Activated CD4-positive, alpha-beta T cell treated with anti-CD3 and anti-CD28 coated beads for 1 hour (primary cell): ENCODE data around the gene USP2.
A peak's percentile ranks its signal among the peaks of the same experiment; 100 is the strongest.

Experiments used
- DNase-seq: peaks from one replicate; pipeline ENCODE4 v3.0.0-alpha.2; 2020

Gene USP2

DNA sequence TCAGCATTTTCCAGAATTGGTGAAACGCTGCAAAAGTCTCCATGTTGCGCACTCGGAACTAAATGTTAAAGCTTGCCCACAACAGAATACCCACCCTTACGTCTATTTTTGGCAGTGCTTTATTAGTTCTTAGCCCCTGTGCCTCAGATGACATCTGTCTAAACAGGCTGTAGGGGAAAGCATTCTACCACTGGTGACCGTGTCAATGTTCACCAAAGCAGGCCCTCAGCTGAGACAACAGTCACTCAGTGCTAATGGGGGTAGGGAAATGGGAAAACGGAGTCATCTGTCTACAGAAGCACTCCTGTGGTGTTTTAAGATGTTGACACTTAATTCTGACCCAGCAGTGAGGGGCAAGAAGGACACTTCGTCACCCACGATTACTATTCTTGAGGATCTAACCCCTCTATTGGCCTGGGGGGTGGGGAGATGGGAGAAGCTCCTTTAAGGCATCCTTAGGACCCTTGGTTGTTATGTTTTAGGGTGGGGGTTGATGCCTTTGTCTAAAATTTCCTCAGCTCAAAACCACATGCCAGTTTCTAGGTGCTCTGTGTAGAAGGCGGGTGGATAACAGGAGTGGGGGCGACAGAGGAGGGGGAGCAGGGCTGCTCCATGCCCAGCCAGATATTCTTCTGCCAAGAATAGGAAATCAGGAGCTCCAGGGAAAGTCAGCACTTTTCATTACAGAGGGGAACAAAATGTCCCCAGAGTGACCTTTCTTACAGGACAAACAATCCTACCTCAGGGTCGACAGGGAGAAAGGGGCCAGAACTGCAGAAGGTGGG is 19.4 kb downstream of the USP2 start:
- DNase-seq: no peak

DNA sequence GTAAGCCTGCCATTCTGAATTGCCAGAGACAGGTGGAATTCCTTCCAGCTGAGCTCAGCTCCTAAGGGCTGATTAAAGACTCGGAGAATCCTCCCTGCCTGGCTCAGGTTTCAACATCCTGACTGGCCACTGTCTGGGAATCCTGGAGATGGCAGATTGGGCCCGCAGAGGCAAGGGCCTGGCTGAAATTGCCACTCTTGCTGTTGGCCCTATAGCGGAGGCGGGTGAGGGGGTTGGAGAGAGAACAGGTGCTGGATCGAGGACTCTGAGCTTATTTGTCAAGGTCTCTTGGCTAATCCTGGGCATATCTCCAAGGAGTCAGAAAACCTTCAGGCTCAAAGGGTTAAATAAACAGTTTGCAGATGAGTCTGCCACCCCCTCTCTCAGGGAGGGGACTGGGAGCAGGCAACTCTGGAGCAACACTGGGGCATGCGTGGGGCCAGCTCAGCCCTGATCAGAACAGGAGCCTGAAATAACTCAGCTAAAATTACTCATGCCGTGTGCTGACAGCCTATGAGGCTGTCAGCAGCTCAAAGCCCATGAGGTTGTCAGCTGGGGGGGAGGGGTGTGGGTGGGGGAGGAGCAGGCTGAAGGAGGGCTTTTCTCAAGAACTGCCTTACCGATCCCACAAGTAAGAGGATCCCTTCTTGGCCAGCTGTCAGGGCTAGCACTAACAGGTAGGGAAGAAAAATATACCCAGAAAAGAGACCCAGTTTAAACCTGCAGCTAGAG is 20.3 kb downstream of the USP2 start:
- no peak for DNase-seq

DNA sequence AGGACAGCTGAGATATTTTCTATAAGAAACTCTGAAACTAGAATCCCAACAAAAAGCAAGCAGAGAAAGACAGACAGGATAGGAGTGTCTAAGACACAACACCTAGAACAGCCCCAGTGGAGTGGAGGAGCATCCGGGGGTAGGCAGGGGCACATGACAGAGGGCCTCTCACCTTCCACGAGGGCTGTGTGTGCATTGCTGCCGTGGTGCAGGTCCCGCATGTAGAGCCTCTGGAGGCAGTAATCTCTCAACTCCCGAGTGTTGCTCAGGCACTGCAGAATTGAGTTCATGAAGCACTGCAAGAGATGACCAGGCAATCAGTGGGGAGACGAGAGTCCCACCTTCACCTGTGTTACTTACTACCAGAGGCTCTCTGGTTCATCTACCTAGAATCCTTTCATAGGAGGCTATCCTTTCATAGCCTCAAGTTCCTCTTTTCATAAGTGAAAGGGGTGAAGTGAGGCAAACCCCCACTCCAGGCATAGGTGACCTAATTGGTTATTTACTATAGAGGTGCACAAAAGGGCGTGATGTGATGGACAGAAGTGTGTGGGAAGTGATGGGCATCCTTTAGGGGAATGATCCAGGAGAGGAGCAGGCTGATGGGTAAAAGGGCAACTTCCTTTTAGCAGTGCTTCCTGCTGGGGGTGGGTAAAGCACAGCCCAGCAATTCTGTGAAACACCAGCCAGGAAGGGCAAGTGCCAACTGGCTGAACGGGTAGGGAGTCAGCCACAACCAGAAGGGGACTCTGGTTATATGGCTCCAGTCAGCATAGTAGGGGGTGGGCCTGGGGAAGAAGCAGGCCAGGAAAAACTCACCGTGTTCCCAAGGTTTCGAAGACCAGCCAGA is 21.9 kb downstream of the USP2 start:
- no peak for DNase-seq

DNA sequence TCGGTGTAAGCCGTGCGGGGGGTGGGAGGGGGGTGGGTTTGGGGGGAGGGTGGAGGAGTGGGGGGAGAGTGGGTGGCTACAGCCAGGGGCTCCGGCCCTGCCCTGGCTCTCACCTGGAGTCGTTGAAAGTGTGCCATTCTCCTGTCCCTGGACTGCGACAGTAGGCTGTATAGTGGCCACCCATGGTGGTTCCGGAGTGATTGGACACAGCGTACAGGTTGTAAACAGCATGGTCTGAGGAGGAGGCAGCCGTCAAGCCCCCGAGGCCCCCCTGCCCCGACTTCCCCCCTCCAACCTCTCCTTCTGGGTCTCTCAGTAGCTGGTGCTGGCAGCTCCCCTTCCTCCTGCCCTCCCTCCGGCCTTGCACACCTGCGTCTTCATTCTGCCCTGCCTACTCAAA is 24.4 kb downstream of the USP2 start:
- DNase-seq: no peak

DNA sequence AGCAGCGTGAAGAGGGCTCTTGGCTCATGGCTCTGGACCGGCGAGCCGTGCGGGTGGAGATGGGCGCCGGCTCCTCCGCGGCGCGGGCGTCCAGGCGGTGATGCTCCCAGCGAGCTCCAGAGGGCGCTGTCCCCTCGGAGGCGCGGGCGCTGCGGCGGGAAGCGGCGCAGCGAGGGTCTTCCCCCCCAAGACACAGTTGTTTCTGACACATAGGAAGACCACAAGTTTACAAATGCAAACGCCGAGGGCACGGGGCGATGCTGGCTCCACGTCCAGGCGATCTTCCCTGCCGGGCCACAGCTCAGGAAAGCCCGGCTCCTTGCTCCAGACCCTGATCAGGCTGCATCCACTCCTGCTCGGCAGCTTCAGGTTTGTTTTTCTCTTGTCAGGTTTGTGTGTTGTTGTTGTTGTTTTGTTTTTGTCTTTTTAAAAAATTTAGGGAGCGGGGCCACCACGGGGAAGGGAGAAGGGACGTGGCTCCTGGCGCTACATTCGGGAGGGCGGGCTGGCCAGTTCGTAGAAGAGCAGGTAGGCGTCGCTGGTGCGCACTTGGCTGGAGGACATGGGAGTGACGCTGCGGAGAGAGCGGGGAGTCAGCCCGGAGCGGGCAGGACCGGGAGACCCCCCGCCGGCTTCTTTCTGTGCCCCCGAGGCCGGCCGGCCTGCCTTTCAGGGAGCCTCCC is 25.0 kb downstream of the USP2 start:
- peak; percentile 48 for DNase-seq

DNA sequence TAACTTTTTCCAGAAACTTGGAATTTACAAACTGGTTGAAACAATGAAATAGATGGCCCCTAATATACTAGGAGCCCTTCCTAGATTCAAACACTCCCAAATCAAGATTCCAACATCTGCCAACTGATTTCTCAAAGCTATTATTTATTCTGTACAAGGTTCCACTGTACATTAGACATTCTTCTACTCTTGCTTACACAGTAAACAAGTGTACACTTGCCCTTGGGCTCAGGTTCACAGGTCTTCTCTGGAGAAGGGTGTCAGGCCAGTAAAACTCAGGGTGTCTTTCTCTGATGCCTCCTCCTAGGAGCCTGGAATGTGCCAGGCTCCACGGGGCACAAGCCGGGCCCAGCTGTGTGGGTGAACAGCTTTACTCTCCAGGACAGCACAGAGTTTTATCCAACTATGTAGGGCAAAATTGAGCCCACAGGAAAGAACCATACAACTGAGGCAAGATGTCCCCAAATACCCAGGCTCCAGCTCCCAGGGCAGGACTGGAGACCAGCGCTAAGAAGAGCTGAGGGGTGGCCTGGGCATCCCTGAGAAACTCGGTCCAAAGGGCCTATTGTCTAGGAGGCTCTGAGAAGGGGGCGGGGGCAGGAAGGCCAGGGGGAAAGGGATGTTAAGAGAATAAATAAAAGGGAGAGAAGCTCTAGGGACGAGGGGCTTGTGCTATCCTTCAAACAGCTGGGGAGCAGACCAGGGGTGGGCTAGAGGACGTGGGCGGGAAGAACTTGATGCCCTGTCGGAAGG is 26.2 kb downstream of the USP2 start:
- no peak for DNase-seq

DNA sequence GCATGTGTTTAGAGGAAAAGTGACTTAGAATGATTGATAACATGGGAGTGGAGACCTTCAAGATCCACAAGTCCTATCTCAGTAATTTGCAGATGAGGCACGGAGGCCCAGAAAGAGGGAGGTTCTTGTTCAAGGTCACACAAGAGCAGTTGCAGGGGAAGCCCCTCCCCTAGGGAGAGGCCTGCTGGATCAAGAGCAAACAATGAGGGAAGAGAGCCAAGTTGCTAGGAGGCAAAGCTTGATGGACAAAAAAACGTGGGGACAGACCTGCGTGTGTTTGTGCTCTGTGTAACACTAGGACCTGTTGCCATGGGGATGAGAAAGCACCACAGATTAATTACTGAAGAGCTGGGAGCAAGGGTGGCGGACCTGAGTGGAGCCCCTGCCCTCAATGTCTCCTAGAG is 28.6 kb downstream of the USP2 start:
- DNase-seq: no peak

DNA sequence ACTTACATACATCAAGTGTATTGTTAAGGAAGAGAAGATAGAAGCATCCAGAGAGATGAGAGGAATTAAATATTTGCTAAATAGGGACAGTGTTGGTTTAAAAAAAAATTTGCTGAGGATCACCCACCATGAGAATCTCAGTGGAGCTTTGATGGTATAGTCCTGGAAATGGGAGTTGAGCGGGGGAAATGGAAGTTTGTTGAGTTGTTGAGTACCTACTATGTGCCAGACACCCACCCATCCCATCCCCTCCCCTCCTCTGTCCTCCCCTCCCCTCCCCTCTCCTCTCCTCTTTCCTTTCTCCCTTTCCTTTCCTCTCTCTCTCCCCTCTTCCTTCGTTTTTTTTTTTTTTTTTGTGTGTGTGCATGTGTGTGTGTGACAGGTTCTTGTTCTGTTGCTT is 30.3 kb downstream of the USP2 start:
- no peak for DNase-seq

DNA sequence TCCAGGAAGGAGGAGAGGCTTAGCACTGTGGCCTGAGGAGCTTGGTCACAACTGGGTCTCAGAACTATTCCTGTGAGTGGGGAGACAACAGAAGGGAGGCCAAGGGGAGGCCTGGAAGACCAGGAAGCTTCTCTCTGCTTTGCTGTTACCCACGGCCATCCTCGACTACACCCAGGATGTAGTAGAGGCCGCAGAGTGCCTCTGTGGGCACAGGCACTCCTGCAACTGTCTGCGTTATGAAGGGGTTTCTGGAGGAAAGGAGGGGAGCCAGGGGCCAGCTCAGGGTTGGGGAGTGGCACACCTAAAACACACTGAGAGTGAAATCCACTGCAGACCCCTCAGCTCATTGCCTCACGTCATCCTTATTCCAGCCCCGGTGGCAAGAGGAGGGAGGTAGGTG is 31.2 kb downstream of the USP2 start:
- DNase-seq: no peak

DNA sequence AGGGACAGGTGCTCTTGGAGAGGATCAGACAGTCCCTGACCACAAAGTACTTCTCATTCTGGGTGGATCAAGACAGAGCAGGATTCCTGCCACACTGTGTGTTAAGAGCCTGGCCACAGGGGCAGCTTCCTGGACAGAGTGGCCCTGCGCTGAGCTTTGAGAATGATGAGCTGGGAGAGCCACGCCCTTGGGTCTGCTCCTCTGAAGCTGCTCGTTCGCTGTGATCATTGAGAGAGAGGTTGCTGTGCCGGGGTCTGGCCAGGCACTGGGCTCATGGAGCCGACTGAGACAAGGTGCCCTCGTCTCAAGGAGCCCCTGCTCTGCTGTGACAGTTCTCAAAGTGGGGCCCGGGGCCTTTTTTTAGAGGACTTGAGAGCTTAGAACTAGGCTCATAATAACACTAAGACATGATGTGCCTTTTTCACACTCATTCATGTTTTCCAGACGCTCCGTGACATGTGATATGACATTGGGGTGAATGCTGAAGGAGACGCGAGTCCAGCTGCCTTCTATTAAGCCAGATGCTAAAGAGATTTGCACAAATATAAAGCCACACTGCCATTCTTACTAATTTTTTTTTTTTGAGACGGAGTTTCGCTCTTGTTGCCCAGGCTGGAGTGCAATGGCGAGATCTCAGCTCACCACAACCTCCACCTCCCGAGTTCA is 33.4 kb downstream of the USP2 start:
- DNase-seq: no peak

DNA sequence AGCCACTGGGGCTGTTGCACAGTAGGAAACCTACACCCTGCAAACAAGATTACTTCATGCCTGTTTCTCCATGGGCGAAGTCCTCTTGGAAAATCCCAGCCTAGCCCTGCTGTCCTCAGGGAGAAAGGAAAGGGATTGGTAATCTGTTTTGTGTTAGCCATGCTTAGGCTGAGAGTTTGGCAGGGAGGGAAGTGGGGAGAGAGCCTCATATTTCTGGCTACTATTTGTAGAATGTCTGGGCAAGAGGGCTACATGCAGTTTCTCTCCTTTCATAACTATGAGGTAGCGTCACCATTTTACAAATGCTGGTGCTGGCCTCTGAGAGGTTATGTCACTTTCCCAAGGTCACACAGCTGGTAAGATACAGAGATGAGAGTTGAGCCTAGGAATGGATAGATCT is 34.2 kb downstream of the USP2 start:
- no peak for DNase-seq

DNA sequence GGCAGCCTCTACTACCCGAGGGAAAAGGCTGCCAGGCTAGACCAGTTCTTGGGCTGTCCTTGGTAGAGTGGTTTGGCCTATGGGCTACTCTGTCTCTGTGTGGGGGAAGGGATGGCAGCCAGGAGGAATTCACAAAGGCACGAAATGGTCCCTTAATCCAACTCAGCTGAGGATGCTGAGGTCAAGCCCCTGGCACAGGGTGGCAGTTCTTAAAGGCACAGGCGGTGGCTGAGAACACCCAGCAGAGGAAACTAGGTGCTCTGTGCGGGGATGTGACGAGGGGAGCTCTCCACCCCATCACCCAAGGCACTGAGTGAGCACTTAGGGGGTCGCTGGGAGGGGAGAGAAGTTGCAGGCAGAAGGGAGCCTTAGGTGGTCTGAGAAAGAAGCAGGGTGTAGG is 34.9 kb downstream of the USP2 start, which contains the start of gene MFRP:
Gene MFRP, minus strand, starts transcription at position 101 of the 400 bp plus-strand sequence. CDS start 192 bp downstream, outside the sequence.
- DNase-seq: no peak

DNA sequence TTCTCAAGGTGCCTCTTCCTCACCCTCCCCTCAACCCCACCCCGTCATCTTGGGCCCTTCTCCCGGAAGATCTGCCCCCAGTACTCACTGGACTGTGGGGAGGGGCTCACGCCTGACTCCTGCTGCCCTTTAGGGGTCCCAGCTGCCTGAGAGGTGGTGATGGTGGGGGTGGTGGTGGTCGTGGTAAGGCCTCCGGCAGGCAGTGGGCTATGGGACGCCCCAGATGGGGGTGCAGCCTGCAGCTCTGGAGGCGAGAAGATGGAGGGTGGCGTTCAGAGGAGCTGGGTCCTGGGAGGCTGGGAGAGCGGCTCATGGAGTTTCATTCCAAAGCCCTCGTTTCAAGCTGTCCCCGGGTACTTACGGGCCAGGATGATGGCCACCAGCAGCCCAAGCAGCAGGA is 35.8 kb downstream of the USP2 start:
- no peak for DNase-seq

DNA sequence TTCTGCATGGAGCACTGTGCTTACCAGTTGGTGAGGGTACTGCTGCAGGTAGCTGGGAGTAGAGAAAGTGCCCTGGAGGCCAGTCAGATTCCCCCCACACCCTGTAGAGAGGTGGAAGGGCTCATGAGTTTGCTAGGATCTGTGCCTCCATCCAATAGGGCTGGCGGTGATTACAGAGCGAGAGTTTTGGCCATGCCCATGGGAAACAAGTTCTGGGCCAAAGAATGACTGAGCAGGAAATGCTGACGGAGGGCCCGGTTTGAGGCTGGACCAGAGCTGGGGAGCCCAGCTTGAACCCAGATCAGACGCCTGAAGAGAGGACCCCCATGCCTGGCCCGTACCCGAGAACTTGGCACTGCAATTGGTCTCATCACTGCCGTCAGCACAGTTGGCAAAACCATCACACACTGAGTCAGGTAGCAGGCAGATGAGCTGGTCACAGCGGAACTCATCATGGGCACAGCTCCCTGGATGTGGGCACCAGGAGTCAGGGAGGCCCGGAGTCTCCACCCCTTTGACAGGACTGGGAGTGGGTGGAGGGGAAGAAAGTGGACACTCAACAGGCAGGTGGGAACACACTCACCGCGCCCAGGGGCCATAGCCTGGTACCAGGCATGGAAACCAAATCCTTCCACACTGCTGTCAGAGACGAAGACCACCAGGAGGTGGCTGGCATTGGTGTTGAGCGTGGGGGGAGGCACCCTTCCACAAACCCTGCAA is 37.0 kb downstream of the USP2 start:
- no peak for DNase-seq

DNA sequence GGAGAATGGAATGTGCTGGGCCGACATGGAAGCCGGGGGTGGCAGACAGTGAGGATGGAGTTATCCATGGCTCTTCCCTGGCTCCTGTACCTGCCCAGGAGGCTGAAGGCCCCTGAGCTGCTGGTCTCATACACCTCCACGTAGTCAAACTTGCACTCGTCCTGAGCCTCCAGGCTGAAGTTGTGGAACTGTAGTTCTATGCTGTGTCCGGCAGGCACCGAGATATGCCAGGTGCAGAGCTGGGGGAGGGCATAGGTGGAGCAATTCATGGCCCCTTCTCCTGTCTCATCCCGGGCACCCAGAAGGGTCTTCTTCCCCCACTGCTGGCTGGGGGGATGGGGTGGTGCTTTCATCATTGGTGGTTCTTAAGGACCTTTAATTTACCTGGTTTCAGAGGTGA is 37.8 kb downstream of the USP2 start:
- no peak for DNase-seq

DNA sequence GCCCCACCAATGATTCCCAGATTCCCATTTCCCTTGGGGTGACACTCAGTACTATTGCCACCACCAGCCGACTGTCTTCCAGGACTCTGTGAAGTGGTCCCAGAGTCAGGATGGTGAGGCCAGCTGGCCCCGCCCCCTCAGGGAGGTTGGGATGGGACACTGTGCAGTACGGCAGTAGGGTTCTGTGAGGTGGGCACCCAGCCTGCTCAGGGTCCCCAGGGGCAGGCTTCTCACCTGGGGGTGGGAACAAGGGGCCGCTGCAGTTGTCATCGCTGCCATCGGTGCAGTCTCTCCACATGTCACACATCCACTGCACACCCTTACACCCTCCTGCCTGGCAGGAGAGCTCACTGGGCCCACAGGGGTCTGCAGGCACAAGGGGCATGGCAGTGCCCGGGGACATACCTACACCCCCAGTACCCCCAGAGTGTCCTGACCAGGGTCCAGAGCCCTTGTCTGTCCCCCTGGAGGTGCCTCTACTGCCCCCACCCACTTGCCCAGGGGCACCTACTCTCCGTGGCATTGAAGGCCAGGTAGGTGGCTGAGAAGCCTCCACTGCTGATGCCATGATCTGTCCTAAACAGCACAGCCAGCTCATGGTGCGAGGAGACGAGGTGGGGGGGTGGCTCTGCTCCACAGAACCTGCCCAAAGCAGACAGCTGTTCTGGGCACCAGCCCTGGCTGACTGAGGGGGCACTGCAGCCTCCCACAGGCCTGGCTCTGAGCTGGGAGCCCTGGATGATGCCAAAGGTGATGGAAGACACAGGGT is 38.9 kb downstream of the USP2 start:
- no peak for DNase-seq

DNA sequence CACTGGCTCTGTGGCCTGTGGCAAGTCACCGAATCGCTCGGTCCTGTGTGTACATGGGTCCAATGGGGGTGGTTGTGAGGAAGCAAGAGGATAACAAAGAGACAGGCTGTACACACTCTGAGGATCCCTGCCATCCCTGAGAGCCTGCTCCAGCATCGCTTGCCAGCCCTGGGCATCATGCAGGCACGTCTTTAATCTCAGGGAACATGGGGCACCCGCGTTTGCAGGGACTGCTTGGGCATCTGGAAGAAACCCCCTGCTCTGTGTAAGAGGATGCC is 39.5 kb downstream of the USP2 start:
- no peak for DNase-seq

DNA sequence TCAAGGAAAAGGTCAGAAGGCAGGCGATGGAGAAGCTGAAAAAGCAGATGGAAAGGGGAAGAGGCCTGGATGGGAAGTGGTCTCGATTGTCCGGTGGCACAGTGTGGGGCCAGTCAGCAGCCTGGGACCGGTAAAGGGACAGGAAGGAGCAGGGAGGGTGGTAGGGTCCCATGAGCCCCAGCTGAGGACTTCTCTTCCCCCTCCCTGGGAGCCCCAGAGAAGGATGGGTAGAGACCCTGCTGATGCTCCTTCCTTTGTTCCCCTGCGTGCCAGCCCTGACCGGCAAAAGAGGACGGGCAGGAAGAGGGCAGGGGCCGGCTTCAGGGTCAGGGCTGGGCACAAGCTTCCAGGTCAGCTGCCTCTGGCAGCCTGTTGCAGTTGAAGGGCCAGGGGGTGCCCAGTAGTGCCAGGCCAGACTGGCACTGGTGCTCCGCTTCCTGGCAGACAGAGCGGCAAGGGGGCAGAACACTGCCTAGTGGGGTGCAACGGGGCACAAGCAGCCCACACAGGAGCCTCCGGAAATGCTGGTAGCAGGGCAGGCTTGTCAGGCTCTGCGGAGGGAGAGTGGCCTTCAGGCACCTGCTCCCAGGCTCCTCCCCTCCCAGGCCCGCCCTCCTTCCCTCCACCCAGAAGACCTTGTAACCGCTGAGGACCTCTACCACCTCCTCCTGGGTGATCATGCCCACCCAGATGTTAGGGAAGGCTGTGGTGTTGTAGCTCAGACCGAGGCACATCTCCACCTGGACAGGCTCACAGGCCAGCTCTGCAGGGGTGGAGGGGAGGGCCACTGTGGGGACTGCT is 40.1 kb downstream of the USP2 start:
- DNase-seq: no peak
